Ovary (tissue), 9 donors: ENCODE data around the gene ANKRD18A. TPM values are rescaled to one million over a fixed set of nuclear protein-coding genes. Genes with fewer than 3 reads are reported as not detected.

Experiments
- DNase-seq, 5 donors: peaks; one replicate each; pipeline ENCODE4 v3.0.0-alpha.2; 2019 to 2020
- H3K27ac ChIP-seq, 2 donors: fragments of 200-600 bp; one replicate each; pipeline versions ENCODE4 v1.5.1 to v1.8.0; 2019 to 2022
- H3K27me3 ChIP-seq: fragments of 200-600 bp; one replicate; pipeline ENCODE4 v1.8.0; 2022
- H3K36me3 ChIP-seq: fragments of 200-600 bp; sonication (generic); one replicate; pipeline ENCODE4 v1.5.1; 2019
- H3K4me1 ChIP-seq: one replicate; pipeline ENCODE4 v1.8.1; 2013; ENCODE audit warnings: mild to moderate bottlenecking, moderate library complexity; ENCODE audit not compliant: insufficient read depth
- H3K4me3 ChIP-seq: fragments of 200-600 bp; sonication (generic); one replicate; pipeline ENCODE4 v1.5.1; 2017
- H3K9me3 ChIP-seq, 2 donors: fragments of 200-600 bp in 1 of 2; sonication (generic) in 1 of 2; one replicate each; pipeline versions ENCODE4 v1.5.1 to v1.8.1; 2013 to 2019; ENCODE audit warnings: mild to moderate bottlenecking in 1 of 2, moderate library complexity in 1 of 2
- EP300 ChIP-seq: sonication (generic); formaldehyde crosslinking; IDR thresholded peaks from one replicate; pipeline ENCODE4 v1.6.1; 2017; ENCODE audit warnings: antibody characterized with exemption
- POLR2A ChIP-seq: fragments of 450-650 bp; IDR thresholded peaks from one replicate; pipeline ENCODE4 v1.6.1; 2017; ENCODE audit warnings: antibody characterized with exemption, mild to moderate bottlenecking, moderate library complexity
- WGBS, 3 donors: extraction: QIAGEN DNeasy Blood & Tissue Kit in 1 of 3; methylation state at CpG; one replicate each; pipeline versions ENCODE4 v1.1.5 to v1.1.7; 2013 to 2017; 5-methylcytosine and 5-hydroxymethylcytosine counted together
- intact Hi-C, 4 donors: fragments of 100-400 bp; cut with DNase I; formaldehyde crosslinking; loops; one replicate each; pipeline versions ENCODE4 v1.11.0 to v1.15.1; 2022 to 2023
- polyA plus RNA-seq, 2 donors: library from polyadenylated mRNA; stranded (reverse); fragments of 200-250 nt in 1 of 2; fragments of 350-450 nt in 1 of 2; fragmentation: Illumina TruSeq in 1 of 2; extraction: RNeasy Lipid Tissue Mini Kit (QIAGEN cat#74804) in 1 of 2; gene quantifications; one replicate each; pipeline ENCODE4 v1.2.3, GENCODE V29; 2013 to 2014
- total RNA-seq, 7 donors: library from RNA; depleted of rRNA in 2 of 7; stranded (reverse); fragments of >200 nt in 2 of 7; fragmentation: NEBNext Ultra II Directional in 3 of 7; extraction: Animal tissue kit (Norgen Biotek cat#: 25700) in 3 of 7; gene quantifications; one replicate each; pipeline versions ENCODE4 v1.1.0 to v1.2.4, GENCODE V29; 2016 to 2023
- TF ChIP-seq, protein P1 (sequence below), 3 donors: fragments of 450-650 bp in 2 of 3; fragments of 200-600 bp in 1 of 3; IDR thresholded peaks; one replicate each; pipeline versions ENCODE4 v1.5.1 to v1.8.0; 2016 to 2022; ENCODE audit warnings: antibody characterized with exemption in 3 of 3, mild to moderate bottlenecking in 1 of 3
- donor health status: DM: no; HTN: no; CAD: no; lungs with moderate emphysema.
- donor health status: DM: no; HTN: no; CAD: no.
- donor health status: Bipolar disorder and iron deficiency.
- donor health status: DM: yes; HTN: yes; CAD: no.
- donor health status: DM: no; HTN: no; CAD: no.
- donor health status: DM: yes; HTN: yes; CAD: no.

ANKRD18A gene
- total and polyA plus RNA-seq, 9 donors = 0.06 to 2.3 (median 0.37) TPM; not detected in 1

DNA sequence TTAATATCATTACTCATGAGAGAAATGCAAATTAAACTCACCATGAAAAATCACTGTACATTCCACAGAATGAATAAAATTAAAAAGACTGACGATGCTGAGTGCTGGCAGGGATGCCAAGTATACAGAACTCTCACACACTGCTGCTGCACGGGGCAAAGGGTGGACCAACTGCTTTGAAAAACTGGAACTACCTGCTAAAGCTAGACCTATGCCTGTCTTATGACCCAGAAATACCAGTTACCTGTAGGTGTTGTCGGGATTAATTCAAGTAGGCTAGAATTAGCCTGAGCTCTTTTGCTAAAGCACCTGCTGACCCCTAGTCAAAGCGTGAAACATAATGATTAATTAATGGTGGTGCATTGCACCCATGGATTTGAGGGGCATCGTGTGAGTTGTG lies 36.5 kb upstream of the ANKRD18A start:
- Histone ChIP-seq H3K27me3 (no peaks in the 10 kb centered on the region), H3K4me3 (no peak overlapping the region), H3K9me3 (no peaks in the 10 kb centered on the region), H3K36me3 (no peaks in the 10 kb centered on the region), H3K4me1 (no peaks in the 10 kb centered on the region), H3K27ac (no peak overlapping the region)
- 30 to 31% (median 31%) methylated on average over 5 of the region's 5 CpGs for WGBS, 3 donors
- TF ChIP-seq POLR2A (no peak), EP300 (no peak)
- TF ChIP-seq, protein P1, sequence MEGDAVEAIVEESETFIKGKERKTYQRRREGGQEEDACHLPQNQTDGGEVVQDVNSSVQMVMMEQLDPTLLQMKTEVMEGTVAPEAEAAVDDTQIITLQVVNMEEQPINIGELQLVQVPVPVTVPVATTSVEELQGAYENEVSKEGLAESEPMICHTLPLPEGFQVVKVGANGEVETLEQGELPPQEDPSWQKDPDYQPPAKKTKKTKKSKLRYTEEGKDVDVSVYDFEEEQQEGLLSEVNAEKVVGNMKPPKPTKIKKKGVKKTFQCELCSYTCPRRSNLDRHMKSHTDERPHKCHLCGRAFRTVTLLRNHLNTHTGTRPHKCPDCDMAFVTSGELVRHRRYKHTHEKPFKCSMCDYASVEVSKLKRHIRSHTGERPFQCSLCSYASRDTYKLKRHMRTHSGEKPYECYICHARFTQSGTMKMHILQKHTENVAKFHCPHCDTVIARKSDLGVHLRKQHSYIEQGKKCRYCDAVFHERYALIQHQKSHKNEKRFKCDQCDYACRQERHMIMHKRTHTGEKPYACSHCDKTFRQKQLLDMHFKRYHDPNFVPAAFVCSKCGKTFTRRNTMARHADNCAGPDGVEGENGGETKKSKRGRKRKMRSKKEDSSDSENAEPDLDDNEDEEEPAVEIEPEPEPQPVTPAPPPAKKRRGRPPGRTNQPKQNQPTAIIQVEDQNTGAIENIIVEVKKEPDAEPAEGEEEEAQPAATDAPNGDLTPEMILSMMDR (IDR thresholded peaks at IDR 0.05) = no peak
- DNase-seq = no peak
- intact Hi-C loops = loop anchor here in 1 of 4 donors (10.0 kb wide), 1 partner anchor 58 kb away; no protein-coding TSS in a partner anchor

- no peaks in the 10 kb centered on the region for H3K4me1 ChIP-seq
- no peak for DNase-seq
- H3K4me3 ChIP-seq = no peak overlapping the region
- no peaks in the 10 kb centered on the region for H3K36me3 ChIP-seq
- WGBS, 3 donors = 63 to 73% (median 64%) methylated on average over 7 of the region's 7 CpGs
- no peak for TF ChIP-seq POLR2A
- TF ChIP-seq, protein P1 (IDR thresholded peaks at IDR 0.05) = no peak
- no peak for TF ChIP-seq EP300
- no peaks in the 10 kb centered on the region for H3K9me3 ChIP-seq
- intact Hi-C loops = loop anchor here in 1 of 4 donors (10.0 kb wide), 1 partner anchor 62 kb away; no protein-coding TSS in a partner anchor
- H3K27ac ChIP-seq = no peak overlapping the region
- no peaks in the 10 kb centered on the region for H3K27me3 ChIP-seq
Measured at GRCh38 chr9:38652486-38652885, 32.1 kb upstream of the ANKRD18A start.

- no peaks in the 10 kb centered on the region for H3K4me1 ChIP-seq
- no peaks in the 10 kb centered on the region for H3K9me3 ChIP-seq
- DNase-seq = no peak
- H3K4me3 ChIP-seq = no peak overlapping the region
- H3K36me3 ChIP-seq = no peaks in the 10 kb centered on the region
- TF ChIP-seq, protein P1 (IDR thresholded peaks at IDR 0.05) = no peak
- TF ChIP-seq EP300 = no peak
- no peak for TF ChIP-seq POLR2A
- no peak overlapping the region for H3K27ac ChIP-seq
- intact Hi-C loops = loop anchor here in 1 of 4 donors (10.0 kb wide), 1 partner anchor 63 kb away; no protein-coding TSS in a partner anchor
- no peaks in the 10 kb centered on the region for H3K27me3 ChIP-seq
- WGBS, 3 donors = 67 to 79% (median 73%) methylated on average over 2 of the region's 2 CpGs
Measured at GRCh38 chr9:38652044-38652443, 31.6 kb upstream of the ANKRD18A start.

DNA sequence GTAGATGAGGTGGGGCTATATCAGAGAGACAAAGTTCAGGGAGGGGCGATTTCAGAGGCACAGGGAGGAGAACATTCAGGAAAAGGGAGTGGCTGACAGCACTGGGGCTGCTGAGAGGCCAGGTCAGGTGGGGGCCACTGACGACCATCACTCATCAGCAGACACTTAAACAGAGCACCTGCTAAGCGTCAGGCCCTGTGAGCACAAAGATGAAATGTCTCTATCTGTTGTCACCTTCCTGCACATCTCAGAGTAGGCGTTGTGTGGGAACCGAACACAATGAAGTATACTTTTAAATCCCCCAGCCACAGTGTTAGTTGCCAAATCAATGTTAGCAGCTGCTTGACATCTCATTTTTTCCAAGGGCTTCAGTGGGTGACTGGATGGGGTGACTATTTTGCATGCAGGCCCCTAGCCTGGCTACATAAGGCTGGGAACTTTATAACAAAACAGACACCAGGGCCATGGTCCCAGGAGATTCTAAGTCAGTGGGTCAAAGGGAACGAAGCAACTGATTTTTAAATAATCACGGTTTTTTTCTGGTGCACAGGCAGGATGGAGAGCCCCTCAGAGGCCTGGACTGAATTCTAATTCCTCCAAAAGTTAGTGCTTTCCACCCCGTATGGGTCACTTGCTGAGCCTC lies 31.1 kb upstream of the ANKRD18A start:
- 66 to 70% (median 69%) methylated on average over 8 of the region's 8 CpGs for WGBS, 3 donors
- Histone ChIP-seq H3K27me3 (no peaks in the 10 kb centered on the region), H3K36me3 (no peaks in the 10 kb centered on the region), H3K27ac (no peak overlapping the region), H3K4me1 (no peaks in the 10 kb centered on the region), H3K9me3 (no peaks in the 10 kb centered on the region), H3K4me3 (no peak overlapping the region)
- DNase-seq = no peak
- TF ChIP-seq, protein P1 (IDR thresholded peaks at IDR 0.05) = no peak
- TF ChIP-seq POLR2A (no peak), EP300 (no peak)
- intact Hi-C loops = loop anchor here in 1 of 4 donors (10.0 kb wide), 1 partner anchor 63 kb away; no protein-coding TSS in a partner anchor
